Spleen (tissue), 7 donors: ENCODE results near the gene LY6G6D.

Experiments used
- POLR2A ChIP-seq, 3 donors: fragments of 450-650 bp; IDR thresholded peaks; one replicate each; pipeline ENCODE4 v1.5.1; 2017; ENCODE audit warnings: antibody characterized with exemption in 3 of 3, mild to moderate bottlenecking in 1 of 3
- TF ChIP-seq, protein P1 (sequence below), 11 experiments: fragments of 200-600 bp in 7 of 11; fragments of 450-650 bp in 4 of 11; sonication (generic) in 4 of 11; IDR thresholded peaks in 8 of 11; conservative IDR thresholded peaks in 3 of 11; 1 replicate in 7 of 11; 2 replicates in 4 of 11; pipeline versions ENCODE4 v1.4.0 to v1.8.0; 2016 to 2021; ENCODE audit warnings: antibody characterized with exemption in 11 of 11, inconsistent platforms in 4 of 11, mild to moderate bottlenecking in 1 of 11
- donor health status: DM: no; HTN: no; CAD: no; lungs with moderate emphysema.
- donor health status: DM: no; HTN: no; CAD: no.
- donor health status: DM: no; HTN: no; CAD: no.

DNA sequence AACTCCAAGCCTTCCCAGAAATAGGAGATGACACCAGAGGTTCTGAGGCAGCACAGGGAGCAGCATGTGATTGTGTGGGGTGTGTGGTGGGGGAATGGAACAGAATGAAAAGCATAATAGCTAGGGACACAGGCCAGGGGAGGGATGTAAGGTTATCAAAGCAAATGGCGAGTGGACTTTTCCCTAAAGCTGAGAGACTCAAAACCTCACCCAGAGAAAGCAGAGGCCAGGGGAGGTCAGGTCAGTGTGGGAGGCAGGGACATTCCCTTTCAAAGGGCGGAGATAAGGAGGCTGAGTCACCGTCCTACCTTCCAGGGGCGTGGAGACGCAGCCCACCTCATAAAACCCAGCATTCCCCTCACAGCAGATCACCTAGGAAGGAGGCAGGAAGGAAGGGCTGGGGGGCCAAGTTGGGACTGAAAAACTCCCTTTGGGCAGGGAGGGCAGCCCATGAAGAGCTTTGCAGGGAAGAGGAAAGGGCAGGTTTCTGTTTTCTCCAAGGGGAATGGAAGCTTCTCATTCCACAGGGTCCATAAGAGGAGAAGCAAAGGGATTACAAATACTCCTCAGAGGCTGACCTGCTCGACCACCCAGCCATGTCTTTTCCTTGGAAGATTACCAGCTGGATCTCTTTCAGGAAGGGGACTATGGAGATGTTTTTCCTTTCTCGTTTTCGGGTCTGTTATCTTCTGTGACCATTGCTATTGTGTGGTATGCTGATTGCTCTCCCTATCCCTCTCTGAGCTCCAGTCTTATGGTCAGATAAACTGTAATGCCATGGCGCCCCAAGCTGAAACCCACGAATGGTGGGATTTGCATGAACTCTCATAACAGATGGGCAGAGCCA, 24.7 kb upstream of the LY6G6D start:
- TF ChIP-seq, protein P1, sequence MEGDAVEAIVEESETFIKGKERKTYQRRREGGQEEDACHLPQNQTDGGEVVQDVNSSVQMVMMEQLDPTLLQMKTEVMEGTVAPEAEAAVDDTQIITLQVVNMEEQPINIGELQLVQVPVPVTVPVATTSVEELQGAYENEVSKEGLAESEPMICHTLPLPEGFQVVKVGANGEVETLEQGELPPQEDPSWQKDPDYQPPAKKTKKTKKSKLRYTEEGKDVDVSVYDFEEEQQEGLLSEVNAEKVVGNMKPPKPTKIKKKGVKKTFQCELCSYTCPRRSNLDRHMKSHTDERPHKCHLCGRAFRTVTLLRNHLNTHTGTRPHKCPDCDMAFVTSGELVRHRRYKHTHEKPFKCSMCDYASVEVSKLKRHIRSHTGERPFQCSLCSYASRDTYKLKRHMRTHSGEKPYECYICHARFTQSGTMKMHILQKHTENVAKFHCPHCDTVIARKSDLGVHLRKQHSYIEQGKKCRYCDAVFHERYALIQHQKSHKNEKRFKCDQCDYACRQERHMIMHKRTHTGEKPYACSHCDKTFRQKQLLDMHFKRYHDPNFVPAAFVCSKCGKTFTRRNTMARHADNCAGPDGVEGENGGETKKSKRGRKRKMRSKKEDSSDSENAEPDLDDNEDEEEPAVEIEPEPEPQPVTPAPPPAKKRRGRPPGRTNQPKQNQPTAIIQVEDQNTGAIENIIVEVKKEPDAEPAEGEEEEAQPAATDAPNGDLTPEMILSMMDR (IDR thresholded peaks at IDR 0.05 in 8 of 11, conservative IDR thresholded peaks at IDR 0.05 in 3 of 11): no peak
- no peak for TF ChIP-seq POLR2A (IDR thresholded peaks at IDR 0.05)
